OCI-LY1 (cell line): ENCODE data around the gene DENND1B.

Experiments used
- EZH2 ChIP-seq: fragments of 200-600 bp; sonication (generic), shearing (Covaris generic); IDR thresholded peaks from 2 replicates; pipeline ENCODE4 v1.8.0; 2017; ENCODE audit warnings: borderline replicate concordance, mixed run types, mild to moderate bottlenecking, antibody characterized with exemption, low read length, moderate library complexity, mixed read lengths
- TF ChIP-seq, protein P1 (sequence below): fragments of 200-600 bp; sonication (generic), shearing (Covaris generic); IDR thresholded peaks from 2 replicates; pipeline ENCODE4 v1.5.1; 2017; ENCODE audit warnings: mild to moderate bottlenecking, antibody characterized with exemption, low read length, moderate library complexity, mixed read lengths

DNA sequence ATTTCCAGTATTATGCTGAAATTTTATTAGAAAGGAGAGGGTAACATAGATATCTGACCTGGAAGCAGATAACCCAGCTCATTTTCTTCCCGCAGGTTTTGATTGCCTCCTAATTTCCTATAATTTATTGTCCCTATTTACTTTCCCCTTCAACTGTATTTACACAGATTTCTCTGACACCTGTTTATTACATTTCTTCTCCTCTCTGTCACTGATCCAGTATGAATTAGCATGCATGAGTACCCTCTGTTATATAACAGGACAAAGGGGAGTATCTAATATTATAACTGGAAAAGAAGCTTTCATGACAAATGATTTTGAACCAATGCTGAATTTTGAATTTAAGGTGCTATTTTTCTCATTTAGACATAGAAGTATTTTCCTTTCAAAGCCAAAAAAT, 37.4 kb downstream of the DENND1B start:
- TF ChIP-seq, protein P1, sequence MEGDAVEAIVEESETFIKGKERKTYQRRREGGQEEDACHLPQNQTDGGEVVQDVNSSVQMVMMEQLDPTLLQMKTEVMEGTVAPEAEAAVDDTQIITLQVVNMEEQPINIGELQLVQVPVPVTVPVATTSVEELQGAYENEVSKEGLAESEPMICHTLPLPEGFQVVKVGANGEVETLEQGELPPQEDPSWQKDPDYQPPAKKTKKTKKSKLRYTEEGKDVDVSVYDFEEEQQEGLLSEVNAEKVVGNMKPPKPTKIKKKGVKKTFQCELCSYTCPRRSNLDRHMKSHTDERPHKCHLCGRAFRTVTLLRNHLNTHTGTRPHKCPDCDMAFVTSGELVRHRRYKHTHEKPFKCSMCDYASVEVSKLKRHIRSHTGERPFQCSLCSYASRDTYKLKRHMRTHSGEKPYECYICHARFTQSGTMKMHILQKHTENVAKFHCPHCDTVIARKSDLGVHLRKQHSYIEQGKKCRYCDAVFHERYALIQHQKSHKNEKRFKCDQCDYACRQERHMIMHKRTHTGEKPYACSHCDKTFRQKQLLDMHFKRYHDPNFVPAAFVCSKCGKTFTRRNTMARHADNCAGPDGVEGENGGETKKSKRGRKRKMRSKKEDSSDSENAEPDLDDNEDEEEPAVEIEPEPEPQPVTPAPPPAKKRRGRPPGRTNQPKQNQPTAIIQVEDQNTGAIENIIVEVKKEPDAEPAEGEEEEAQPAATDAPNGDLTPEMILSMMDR, result no peak
- TF ChIP-seq EZH2, result no peak
